Activated CD8-positive, alpha-beta memory T cell treated with anti-CD3 and anti-CD28 coated beads, Interleukin-2, amount 50 U/mL, for 24 hours (primary cell): ENCODE data around the gene VIPR2.
"Not testable (repeated sequence)": the region's sequence is repeated elsewhere in the genome, so short reads cannot be mapped to it uniquely, and the experiment has no call there.

Source experiments
- DNase-seq: peaks from one replicate; pipeline ENCODE4 v3.0.0-alpha.2; 2020; ENCODE audit errors: extremely low read depth

Gene VIPR2

DNA sequence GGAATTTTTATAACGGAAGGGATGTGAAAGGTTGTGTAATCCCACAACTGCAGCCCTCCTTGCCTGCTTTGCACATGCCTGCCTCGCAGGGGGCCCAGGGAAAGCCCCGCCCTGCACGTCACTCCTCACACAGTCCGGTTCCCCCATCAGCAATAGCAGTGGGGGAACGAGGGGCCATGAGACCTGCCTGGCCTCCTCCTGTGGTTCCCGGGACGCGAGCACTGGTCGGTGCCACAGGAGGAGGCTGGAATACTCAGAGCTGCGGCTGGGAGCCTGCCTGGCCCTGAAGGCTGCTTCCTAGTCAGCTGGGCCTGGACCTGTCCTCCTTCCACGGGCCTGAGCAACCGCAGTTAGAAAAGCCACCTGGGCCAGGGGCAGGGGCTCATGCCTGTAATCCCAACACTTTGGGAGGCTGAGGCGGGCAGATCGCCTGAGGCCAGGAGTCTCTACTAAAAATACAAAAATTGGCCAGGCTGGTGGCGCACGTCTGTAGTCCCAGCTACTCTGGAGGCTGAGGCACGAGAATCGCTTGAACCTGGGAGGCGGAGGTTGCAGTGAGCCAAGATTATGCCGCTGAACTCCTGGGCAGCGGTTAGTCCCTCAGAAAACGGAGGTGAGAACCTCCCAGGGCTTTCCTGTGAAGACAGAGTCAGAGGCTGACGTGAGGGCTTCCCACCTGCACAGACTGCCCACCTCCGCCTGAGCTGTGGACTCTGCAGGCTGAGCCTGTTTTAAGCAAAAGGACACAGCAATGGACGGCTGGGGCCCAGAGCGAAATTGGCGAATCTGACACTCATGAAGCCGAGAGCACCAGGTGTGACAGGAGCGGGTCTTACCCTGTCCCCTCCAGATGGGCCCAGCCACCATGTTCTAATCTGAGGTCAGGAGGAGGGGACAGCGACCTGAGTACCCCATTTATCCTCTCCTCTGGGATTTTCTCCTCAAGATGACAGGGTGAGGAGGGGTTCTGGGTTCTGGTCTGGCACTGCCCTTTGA is 52.9 kb downstream of the VIPR2 start:
- no peak for DNase-seq

DNA sequence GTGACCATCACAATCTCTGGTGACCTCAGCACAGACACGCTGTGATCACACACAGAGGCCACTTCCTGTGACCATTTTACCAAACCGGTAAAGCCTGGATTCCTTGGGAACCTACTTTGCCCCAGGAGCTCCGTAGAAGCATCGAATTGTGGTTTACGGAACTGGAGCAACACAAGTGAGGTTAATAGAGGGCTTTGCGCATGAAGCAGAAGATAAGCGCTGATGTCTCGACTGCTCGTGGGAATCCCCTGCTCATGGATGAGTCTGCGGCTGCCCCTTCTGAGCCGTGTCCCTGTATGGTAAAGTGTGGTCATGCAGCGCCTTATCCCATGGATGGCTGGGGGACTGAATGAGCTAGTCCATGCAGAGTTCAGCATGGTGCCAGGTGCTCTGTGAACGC is 53.6 kb downstream of the VIPR2 start:
- DNase-seq, result no peak

DNA sequence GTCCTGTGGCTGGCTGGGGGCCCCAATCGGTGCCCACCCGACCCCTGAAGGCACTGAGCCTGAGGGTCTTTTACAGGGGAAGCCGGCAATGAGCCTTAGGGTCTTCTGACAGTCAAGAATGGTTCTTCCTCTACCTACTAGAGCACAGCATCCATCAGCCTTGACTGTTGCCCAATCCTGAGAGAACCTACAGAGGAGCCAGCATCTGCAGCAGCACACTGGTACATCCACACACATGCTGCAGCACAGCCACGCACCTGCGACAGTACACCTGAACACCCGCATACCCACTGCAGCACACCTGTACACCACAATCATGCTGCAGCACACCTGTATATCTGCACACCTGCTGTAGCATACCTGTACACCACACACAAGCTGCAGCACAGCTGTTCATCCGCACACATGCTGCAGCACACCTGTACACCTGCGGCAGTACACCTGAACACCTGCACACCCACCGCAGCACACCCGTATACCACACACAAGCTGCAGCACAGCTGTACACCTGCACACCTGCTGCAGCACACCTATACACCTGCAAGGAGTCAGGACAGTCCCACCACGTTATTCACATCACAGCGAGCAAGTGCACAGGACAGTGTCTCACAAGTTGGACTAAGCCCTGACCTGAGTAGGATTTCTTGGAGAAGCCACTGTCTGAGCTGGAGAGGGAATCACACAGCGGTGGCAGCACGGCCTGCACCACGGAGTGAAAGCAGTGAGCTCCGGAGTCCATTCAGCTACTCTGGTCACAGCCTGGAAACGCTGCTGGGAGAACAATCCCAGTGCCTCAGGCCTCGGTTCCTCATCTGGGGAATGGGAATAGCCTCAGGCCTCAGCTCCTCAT is 56.4 kb downstream of the VIPR2 start:
- DNase-seq, result no peak

- no peak for DNase-seq
Measured at GRCh38 chr7:159086301-159086925, 58.3 kb downstream of the VIPR2 start.

GRCh38 chr7:159084069-159084801 is 60.4 kb downstream of the VIPR2 start:
- no peak for DNase-seq

DNA sequence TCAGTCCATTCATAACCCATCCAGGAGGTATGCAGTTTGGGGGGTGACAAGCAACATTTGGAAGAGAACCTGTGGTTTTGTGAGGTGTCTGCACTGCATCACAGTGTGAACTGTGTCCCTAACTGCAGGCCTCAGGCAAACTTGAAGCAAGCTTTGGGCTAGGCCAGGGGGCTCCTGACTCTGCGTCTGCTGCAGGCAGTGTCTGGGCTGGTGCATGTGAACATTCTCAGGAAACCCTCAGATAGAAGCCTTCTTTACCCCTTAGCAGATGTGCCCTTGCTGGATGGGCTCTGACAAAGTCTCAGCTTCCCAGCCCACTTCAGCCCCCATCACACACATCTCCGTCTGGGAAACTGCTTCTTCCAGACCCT is 61.0 kb downstream of the VIPR2 start:
- no peak for DNase-seq

DNA sequence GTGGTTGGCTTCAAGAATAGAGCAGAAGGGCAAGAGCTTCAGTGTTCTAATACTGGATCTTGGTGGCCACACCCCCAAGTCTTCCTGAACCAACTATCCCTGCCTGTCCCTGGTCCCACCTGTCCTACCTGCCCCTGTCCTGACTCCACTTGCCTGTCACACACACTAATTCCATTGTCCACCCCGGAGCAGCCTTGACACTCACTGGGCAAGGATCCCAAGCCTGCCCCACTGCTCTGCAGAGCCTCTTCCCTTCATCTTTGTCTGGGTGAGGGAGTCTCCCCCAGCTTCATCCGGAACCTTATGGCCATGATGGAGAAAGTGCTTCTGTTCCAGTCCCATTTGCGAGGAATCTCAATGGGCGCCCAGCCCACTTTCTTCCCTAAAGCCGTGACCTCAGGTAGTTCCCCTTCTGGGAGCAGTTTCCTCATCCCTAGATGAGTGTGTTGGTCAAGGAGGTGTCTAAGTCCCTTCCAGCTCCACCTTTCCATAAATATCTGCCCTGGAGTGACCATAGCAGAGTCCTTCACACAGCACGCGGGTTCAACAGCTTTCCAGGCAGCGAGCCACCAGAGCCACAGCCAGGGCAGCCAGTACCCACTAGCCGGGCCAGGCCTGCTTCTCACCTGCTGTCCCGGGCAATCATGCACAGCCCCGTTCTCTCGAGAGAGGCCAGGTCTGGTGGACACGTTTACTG is 61.5 kb downstream of the VIPR2 start:
- DNase-seq, result no peak

DNA sequence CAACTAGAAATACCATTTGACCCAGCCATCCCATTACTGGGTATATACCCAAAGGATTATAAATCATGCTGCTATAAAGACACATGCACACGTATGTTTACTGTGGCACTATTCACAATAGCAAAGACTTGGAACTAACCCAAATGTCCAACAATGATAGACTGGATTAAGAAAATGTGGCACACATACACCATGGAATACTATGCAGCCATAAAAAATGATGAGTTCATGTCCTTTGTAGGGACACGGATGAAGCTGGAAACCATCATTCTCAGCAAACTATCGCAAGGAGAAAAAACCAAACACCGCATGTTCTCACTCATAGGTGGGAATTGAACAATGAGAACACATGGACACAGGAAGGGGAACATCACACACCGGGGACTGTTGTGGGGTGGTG is 62.6 kb downstream of the VIPR2 start:
- not testable (repeated sequence) for DNase-seq

DNA sequence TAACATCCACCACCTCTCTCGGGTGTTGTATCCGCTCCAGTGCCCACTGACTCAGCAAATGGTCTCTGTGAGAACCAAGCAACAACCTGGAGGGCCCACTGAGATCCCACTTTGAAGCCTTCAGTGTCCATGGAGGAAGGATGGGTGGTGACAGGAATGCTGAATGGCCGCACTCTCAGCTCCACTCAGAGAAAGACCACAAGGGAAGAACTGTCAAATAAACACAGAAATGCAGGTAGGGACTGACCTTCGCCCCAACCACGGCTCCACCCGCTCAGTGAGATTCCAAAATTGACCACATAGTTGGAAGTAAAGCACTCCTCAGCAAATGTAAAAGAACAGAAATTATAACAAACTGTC is 65.8 kb downstream of the VIPR2 start:
- DNase-seq, result no peak

GRCh38 chr7:159078193-159078910 is 66.3 kb downstream of the VIPR2 start:
- no peak for DNase-seq

GRCh38 chr7:159076333-159076732 is 68.3 kb downstream of the VIPR2 start:
- DNase-seq, result no peak

GRCh38 chr7:159075563-159076238 is 69.0 kb downstream of the VIPR2 start:
- no peak for DNase-seq

DNA sequence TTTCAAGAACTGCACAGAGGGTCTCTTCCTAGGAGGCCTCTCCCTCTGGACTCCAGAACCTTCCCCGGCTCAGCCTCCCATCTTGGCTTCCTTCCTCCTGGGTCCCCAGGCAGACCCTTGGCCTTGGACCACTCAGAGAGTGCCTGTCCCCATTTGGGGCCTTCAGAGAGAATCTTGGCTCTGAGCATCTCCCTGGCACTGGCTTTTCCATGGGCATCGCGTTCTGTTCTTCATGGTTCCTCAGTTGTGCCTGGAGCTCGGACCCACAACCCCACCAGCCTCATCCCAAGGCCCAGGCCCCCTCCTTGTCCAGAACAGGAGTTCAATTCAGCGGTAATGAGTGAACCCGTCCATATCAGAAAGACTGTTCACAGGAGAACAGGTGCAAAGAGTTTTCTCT is 73.4 kb downstream of the VIPR2 start:
- no peak for DNase-seq

DNA sequence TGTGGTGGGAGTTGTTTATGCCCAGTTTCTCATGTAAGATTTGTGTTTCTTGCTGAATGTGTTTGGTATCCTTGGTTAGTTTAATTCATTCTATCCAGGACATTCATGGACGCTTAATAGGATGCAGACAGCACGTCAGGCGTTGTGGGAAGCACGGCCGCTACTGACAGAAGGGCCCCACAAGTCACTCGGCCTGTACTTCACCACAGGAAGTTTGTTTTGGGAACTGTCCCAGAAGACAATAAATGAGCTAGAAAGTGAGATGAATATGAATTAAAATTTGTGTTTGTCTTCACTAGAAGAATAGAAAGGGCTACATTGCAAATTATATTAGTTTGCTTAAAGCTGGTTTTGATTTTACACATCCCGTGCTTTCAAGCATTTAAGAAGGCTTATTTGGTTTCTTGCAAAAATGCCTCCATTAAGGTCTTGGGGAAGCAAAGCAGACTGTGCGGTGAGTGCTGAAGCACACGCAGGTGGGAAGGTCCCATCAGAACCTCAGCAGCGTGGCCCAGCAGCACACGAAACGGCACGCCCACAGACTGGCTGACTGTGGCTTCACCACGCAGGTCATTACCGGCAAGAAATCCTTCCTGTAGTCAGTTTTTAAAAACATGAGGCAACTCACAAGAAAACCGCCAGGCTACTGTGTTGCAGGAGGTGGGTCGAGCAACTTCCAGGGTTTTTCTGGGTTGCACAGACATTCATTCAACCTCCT is 74.1 kb downstream of the VIPR2 start:
- no peak for DNase-seq

DNA sequence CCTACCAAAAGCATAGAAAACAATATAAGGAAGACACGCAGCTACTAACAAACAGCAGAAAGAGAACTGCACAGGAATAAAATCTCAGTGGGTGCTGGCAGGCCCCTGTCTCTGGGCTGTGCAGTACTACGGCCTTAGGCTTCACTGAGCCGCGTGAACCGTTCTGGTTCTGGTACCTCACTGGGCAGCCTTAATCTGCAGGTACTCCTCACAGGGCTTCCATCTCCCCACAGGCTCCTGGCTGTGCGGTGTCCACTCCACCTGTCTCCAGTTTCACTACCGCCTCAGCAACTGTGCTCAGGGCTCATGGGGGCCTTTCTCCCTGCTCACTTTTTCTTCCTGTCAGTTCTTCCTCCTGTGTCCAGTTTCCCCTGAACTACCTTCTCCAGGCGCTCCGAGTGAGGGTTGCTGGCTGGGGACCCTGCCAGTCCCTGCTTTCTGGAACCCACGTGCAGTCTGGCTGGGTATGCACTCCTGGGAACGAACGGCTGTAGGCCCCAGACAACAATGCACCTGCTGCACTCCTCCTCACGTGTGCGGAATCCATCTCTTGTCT is 75.7 kb downstream of the VIPR2 start:
- no peak for DNase-seq

GRCh38 chr7:159068488-159068811 is 76.2 kb downstream of the VIPR2 start:
- no peak for DNase-seq

DNA sequence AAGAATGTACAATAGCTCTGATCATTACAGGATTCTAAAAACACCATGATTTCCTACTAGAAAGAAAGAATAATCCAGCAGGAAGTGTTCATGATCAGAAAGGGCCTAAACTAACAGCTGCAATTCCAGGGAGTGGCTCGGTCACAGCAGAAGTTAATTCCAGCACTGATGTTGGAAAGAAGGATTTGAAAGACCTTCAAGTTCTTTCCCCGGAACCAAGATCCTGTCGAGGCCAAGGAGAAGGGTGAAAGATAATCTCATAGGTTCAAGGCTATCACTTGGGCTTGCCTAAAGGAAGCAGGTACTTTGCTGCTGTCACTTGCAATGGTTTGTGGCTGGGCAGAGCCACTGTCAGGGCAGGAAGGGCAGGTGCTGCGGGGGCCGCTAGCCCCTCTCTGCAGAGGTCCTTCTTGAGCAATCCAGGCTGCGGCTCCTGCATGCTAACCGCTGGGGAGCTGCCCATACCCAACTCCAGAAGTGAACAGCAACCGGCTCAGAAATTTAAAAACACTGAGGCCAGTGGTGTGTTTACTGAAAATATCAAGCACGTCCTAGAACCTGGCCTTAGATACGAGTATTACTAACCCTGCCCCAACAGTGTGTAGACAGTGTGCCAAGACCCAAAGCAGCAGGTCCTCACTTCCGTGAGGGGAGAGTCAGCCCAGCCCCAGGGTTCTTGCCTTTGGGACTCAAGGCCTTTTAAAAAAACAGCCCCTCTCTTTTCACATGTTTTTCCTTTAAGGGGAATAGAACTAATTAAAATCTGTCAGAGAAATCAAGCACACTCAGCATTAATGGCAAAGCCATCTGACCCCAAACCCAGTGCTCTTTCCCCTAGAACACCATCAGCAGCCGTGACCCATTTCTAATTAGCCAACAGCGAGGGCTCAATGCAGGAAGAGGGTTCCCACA is 76.8 kb downstream of the VIPR2 start:
- no peak for DNase-seq
